SH-SY5Y (cell line): ENCODE measurements around the gene MCOLN1.

Experiments
- GATA2 ChIP-seq: IDR thresholded peaks from 2 replicates; pipeline ENCODE4 v1.6.1; 2011; ENCODE audit warnings: mild to moderate bottlenecking, low read depth, low read length
- GATA3 ChIP-seq: IDR thresholded peaks from 2 replicates; pipeline ENCODE4 v1.6.1; 2011; ENCODE audit warnings: low read depth, mild to moderate bottlenecking, low read length, moderate library complexity

The MCOLN1 gene

DNA sequence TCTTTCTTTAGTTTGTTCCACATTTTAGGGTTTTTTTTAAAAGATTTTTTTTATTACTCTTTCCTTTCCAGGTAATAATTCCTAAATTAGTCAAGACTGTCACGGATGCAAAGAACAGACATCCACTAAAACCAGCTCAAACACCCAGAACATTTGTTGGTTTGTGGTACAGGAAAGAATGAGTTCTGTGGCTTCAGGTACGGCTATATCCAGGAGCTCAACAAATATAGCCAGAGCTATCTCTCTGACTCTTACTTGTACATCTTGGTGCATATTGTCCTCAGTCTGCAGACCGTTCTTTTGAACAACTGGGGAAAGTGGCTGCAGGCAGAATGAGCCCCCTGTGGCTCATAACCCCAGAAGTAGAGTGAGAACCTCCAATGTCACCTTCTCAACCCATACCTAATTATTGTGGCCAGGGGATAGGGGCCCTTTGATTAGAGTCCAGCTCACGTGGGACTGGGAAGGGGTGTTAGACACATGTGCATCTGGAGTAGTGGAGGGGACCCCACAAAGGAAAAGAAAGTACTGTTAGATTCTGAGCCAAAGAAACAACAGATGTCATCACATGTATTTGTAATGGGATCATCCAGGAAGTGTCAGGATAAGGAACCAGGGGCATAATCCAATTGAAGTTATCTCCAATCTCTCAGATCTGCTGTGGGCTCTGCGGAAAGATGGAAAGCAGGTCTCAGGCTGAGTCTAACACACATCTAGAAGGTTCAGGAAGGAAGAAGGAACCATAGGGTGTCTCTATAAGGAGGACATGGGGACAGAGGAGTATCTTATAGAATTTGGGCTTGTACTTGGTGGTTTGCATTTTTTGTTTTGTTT, 8.4 kb upstream of the MCOLN1 start:
- no peak; the same call in 1 of the 2 replicates for TF ChIP-seq GATA3
- peak; percentile 85 for TF ChIP-seq GATA2

DNA sequence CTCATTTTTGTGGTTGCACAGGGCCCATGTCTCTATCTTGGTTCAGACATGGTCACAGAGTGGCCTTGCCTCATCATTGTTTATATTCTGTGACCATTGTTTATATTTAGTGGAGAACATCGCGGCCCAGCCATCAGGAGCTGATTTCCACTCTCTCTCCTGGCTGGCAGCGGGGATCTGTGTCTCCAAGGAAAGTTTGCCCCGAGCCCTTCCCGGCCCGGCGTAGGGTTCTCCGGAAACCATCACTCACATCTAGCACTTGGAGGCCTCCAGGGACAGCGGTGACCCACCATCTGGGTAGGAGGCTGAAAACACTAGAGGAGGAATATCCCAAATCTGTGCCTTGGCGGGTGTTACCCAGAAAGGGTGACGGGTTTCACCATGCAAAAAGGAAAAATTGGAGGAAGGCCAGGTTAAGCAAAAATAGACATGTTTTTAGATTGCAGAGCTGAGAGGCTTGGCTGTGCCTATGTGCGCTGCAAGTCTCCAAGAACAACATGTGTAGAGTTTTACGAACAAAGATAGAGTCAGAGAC, 7.2 kb upstream of the MCOLN1 start:
- no peak for TF ChIP-seq GATA2

DNA sequence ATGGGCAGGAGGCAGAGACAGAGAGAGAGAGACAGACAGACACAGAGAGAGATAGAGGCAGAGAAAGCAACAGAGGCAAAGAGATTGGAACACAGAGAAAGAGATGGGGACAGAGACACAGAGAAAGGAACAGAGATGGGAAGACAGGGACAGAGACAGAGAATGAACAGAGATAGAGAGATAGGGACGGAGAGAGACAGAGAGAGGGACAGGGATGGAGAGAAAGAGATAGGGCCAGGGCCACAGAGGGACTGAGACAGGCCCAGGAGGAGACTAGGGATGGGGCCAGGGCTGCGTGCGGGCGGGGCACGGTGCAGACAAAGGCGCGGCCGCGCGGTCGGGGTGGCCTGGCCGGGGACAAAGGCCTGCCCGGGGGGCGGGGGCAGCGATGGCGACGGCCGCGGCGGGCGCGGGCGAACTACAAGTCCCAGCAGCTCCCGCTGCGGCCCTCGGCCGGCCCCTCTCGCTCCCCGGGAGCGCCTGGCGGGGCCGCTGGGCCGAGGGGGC, 6.7 kb upstream of the MCOLN1 start, which contains the start of gene ZNF358:
ZNF358 (plus strand) TSS at position 459 of the 507 bp plus-strand sequence. CDS start 3,140 bp downstream, outside the sequence.
- TF ChIP-seq GATA3 = no peak
- no peak for TF ChIP-seq GATA2

DNA sequence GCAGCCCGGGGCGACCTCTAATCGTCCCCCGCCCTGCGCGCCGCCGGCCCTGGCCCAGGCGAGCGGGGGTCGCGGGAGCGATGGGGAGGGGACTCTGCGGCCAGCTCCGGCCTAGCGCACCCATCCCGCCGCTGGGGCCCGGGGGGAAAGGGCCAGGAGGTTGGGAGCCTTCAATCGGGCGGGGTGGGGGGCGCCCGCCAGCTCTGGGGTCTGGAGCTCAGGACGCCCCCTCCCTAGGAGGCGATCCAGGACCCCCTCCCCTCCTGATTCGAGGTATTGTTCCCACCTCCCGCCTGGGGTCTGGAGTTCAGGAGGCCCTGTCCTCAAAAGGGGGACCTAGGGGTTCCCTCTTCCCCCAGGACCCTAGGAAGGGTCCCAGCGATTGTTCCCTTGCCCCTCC, 6.1 kb upstream of the MCOLN1 start:
- TF ChIP-seq GATA2 (no peak), GATA3 (no peak)

DNA sequence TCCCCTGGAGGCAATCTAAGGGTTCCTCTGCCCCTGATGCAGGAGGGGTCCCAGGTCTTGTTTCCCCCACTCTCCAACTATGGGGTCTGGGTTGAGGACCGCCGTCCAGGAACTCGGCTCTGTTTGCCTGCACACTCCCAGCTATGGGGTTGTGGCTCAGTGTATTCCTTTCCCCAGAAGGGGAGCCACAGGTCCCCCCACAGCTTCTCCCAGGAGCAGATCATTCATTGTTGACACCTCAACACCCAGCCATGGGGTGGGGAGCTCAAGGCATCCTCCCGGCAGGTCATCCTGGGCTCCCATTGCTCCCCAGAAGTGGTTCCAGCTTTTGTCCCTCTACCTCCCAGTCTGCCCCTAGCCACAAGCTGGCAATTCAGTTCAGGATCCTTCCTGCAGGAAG, 5.5 kb upstream of the MCOLN1 start:
- no peak for TF ChIP-seq GATA2
- no peak for TF ChIP-seq GATA3

DNA sequence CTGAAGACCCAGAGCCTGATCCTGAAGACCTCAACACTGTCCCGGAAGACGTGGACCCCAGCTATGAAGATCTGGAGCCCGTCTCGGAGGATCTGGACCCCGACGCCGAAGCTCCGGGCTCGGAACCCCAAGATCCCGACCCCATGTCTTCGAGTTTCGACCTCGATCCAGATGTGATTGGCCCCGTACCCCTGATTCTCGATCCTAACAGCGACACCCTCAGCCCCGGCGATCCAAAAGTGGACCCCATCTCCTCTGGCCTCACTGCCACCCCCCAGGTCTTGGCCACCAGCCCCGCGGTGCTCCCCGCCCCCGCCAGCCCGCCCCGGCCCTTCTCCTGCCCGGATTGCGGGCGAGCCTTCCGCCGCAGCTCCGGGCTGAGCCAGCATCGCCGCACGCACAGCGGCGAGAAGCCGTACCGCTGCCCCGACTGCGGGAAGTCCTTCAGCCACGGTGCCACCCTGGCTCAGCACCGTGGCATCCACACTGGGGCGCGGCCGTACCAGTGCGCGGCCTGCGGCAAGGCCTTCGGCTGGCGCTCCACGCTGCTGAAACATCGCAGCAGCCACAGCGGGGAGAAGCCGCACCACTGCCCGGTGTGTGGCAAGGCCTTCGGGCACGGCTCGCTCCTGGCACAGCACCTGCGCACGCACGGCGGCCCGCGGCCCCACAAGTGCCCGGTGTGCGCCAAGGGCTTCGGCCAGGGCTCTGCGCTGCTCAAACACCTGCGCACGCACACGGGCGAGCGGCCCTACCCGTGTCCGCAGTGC, 2.9 kb upstream of the MCOLN1 start:
- TF ChIP-seq GATA3 = no peak
- TF ChIP-seq GATA2 = no peak

DNA sequence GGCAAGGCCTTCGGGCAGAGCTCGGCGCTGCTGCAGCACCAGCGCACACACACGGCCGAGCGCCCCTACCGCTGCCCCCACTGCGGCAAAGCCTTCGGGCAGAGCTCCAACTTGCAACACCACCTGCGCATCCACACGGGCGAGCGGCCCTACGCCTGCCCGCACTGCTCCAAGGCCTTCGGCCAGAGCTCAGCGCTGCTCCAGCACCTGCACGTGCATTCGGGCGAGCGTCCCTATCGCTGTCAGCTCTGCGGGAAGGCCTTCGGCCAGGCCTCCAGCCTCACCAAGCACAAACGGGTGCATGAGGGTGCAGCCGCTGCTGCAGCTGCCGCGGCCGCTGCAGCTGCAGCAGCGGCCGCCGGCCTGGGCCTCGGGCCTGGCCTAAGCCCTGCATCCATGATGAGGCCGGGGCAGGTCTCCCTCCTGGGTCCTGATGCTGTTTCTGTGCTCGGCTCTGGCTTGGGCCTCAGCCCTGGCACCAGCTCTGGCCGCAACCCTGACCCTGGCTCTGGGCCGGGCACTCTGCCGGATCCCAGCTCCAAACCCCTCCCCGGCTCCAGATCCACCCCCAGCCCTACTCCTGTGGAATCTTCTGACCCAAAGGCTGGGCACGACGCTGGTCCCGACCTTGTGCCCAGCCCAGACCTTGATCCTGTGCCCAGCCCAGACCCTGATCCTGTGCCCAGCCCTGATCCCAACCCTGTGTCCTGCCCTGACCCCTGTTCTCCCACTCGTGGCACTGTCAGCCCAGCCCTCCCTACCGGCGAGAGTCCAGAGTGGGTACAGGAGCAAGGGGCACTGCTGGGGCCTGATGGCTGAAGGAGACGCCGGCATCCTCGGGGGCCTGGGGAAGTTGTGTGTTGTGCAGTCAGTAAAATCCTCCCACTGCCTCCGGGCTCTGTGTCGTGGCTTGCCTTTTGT, 2.0 kb upstream of the MCOLN1 start:
- TF ChIP-seq GATA2 (no peak), GATA3 (no peak)

DNA sequence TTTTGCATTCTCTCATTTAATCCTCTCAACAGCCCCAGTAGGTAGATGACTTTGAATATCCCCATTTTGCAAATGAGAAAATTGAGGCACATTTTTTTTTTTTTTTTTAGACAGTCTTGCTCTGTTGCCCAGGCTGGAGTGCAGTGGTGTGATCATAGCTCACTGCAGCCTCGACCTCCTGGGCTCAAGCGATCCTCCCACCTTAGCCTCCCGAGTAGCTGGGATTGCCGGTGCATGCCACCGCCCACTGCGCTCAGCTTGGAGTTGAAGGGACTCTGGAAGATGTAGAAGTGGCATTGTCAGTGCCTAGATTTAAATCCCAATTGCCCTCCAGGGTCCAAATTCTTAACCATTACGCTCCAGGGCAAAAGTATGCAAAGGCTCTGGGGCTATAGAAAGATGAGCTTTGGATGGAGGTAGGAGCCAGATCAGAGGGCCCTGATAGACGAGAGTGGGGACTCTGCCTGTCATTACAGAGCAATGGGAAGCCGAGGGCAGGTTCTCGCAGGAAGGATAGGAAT, 813 bp upstream of the MCOLN1 start:
- TF ChIP-seq GATA2 = no peak
- no peak for TF ChIP-seq GATA3

DNA sequence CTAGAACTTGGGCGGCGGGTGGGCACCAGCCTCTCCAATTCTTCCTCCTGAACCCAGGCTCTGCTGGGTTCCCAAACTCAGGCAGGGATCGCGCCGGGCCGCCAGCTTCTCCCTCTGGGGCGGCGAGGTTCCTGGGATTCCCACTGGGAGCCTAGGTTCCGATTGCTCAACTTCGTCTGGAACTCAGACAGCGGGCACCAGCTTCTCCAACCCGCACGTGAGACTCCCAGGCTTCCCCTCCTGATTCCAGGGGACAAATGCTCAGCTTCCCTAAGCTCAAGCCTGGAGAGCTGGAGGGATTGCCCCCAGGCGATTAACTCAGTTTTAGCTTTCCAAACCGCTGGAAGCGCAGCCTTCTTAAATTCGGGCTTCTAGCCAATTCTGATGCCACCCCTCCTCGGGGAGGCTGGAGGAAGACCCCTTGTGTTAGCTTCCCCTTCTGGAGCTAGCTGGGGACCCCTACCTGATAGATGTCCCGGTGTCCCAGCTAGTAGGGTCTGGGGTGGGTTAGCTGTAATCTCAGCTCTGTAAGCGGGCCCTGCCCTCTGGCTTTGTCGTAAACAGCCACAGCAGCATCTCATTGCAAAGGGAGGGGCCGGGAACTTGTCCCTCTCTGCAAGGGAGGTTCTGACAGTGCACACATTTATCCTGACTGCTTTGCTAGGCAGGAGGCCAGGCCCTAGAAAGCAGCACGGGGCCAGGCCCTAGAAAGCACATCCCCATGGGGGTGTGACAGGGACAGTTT, 671 bp downstream of the MCOLN1 start:
- no peak for TF ChIP-seq GATA2
- TF ChIP-seq GATA3 = no peak

DNA sequence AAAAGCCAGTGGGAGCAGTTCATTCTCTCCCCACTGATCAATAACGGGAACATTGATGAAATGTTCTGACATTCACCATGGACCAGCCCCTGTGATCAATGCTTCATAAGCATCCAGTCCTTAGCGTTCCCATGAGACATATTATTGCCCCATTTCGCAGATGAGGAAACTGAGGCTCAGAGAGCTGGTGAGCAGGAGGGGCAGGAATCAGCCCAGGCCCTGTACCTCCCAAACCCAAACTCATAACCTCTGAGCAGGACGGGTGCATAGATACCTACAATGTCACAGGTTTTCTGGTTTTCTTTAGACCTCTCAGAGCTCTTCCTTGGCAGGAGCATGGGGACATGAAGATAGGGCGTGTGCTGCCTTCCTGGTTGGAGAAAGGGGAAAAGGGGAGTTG, 2.1 kb downstream of the MCOLN1 start:
- no peak for TF ChIP-seq GATA3

DNA sequence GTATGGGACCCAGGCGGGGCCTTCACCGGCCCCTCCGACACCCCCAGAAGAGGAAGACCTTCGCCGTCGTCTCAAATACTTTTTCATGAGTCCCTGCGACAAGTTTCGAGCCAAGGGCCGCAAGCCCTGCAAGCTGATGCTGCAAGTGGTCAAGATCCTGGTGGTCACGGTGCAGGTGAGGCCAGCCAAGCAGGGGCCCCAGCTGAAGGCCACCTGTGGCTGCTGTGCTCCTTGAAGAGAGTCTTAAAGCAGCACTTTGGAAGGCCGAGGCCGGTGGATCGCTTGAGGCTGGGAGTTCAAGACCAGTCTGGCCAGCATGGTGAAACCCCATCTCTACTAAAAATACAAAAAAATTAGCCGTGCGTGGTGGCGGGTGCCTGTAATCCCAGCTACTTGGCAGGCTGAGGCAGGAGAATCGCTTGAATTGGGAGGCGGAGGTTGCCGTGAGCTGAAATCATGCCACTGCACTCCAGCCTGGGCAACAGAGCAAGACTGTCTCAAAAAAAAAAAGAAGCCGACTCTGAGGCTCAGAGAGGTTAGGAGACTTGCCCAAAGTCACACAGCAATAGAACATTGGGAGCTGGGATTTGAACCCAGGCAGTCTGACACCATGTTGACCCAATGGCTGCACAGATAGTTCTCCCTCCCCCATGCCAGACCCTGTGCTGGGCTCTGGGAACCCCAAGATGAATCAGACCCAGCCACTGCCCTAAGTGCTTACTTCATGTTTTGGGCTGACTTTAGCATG, 2.7 kb downstream of the MCOLN1 start:
- no peak for TF ChIP-seq GATA3
- no peak for TF ChIP-seq GATA2

DNA sequence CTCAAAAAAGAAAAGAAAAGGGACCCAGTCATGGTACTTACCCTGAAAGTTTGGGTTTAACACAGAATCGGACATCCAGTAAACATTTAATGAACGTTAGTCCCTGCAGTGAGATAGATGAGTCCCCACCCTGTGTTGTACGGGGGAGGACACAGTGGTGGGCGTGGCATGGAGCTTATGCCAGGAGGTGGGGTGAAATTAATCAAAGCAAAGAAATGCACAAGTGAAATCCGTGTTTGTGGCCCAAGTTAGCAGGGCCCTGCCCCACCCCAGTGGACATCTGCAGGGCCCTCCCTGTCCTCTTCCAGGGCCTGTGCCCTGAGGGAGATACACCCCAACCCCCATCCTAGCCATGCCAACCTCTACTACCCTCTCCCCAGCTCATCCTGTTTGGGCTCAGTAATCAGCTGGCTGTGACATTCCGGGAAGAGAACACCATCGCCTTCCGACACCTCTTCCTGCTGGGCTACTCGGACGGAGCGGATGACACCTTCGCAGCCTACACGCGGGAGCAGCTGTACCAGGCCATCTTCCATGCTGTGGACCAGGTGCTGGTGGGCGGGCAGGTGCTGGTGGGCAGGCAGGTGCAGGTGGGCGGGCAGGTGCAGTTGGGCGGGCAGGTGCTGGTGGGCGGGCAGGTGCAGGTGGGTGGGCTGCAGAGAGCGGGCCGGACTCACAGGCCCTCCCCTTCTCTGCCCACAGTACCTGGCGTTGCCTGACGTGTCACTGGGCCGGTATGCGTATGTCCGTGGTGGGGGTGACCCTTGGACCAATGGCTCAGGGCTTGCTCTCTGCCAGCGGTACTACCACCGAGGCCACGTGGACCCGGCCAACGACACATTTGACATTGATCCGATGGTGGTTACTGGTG, 3.9 kb downstream of the MCOLN1 start:
- TF ChIP-seq GATA2 (no peak), GATA3 (no peak)
